GM12864 (cell line): ENCODE data around the gene AKR1C4.

Experiments
- DNase-seq: peaks from one replicate; pipeline ENCODE4 v3.0.0-alpha.2; 2011; ENCODE audit warnings: low read depth
- H3K4me3 ChIP-seq: 2 replicates; pipeline ENCODE4 v1.5.1; 2011; ENCODE audit warnings: mild to moderate bottlenecking, low read depth, low read length, control low read depth
- TF ChIP-seq, protein P1 (sequence below): IDR thresholded peaks from 2 replicates; pipeline ENCODE4 v1.5.1; 2011; ENCODE audit warnings: low read depth, mild to moderate bottlenecking, moderate library complexity, low read length, control low read depth, inconsistent platforms; ENCODE audit errors: missing control alignments

Gene AKR1C4

DNA sequence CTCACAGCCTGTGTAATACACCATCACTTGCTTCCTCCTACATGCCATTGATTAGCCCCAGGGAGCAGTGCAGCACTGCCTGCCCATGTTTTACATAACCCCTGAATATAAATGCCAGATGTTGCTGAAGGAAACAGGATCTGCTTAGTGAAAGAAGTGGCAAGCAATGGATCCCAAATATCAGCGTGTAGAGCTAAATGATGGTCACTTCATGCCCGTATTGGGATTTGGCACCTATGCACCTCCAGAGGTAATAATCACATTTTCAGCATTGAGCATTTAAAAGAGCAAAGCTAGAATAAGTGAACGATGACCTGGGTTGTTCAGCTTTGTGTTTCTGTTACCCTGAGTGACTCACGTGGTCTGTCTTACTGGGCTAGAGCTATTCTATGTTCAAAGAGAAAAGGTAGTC, at the start of gene AKR1C4:
Gene AKR1C4 (plus strand): TSS at position 136 of the 412 bp plus-strand sequence. CDS start 31 bp downstream, at position 167.
- H3K4me3 ChIP-seq: no peak within 1 kb of the TSS
- DNase-seq: no peak
- TF ChIP-seq, protein P1, sequence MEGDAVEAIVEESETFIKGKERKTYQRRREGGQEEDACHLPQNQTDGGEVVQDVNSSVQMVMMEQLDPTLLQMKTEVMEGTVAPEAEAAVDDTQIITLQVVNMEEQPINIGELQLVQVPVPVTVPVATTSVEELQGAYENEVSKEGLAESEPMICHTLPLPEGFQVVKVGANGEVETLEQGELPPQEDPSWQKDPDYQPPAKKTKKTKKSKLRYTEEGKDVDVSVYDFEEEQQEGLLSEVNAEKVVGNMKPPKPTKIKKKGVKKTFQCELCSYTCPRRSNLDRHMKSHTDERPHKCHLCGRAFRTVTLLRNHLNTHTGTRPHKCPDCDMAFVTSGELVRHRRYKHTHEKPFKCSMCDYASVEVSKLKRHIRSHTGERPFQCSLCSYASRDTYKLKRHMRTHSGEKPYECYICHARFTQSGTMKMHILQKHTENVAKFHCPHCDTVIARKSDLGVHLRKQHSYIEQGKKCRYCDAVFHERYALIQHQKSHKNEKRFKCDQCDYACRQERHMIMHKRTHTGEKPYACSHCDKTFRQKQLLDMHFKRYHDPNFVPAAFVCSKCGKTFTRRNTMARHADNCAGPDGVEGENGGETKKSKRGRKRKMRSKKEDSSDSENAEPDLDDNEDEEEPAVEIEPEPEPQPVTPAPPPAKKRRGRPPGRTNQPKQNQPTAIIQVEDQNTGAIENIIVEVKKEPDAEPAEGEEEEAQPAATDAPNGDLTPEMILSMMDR: no peak

DNA sequence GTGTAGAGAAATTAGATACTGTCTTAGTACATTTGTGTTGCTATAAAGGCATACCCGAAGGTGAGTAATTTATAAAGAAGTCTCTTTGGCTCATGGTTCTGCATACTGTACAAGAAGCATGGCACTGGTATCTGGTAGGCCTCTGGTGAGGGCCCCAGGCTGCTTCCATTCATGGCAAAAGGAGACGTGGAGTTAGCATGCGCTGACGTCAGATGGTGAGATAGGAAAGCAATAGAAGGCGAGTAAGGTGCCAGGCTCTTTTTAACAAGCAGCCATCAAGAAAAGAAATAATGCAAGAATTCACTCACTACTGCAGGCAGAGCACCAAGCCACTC, 49.8 kb upstream of the AKR1C4 start:
- TF ChIP-seq, protein P1: no peak
- DNase-seq: no peak
- H3K4me3 ChIP-seq: no peak overlapping the region

DNA sequence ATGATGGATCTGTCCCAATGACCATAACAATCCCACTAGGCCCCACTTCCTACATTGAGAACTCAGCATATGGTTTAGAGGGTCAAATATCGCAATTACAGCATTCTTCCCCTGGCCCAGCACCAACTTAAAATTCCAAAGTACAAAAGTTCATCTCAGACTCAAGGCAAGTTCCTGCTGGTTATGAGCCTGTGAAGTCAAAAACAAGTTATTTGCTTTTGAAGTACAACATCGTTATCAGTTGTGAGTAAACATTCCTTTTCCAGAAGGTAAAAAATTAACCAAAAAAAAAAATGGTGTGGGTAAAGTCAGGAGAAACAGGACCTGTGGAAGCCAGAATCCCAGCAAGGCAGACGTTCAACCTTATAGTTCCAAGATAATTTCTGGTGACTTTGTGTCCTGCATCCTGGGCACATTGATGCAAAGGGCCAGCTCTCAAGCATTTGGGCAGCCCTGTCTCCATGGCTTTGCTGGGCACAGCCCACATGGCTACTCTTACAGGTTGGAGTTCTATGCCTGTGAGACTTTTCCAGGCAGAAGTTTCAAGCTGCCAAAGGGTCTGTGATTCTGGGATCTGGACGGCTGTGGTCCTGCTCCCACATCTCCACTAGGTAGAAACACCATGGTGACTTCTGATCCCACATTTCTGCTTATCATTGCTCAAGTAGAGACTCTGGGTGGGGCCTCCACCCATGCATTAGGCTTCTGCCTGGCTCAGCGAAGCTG, 49.2 kb upstream of the AKR1C4 start:
- TF ChIP-seq, protein P1: no peak
- no peak overlapping the region for H3K4me3 ChIP-seq
- no peak for DNase-seq

DNA sequence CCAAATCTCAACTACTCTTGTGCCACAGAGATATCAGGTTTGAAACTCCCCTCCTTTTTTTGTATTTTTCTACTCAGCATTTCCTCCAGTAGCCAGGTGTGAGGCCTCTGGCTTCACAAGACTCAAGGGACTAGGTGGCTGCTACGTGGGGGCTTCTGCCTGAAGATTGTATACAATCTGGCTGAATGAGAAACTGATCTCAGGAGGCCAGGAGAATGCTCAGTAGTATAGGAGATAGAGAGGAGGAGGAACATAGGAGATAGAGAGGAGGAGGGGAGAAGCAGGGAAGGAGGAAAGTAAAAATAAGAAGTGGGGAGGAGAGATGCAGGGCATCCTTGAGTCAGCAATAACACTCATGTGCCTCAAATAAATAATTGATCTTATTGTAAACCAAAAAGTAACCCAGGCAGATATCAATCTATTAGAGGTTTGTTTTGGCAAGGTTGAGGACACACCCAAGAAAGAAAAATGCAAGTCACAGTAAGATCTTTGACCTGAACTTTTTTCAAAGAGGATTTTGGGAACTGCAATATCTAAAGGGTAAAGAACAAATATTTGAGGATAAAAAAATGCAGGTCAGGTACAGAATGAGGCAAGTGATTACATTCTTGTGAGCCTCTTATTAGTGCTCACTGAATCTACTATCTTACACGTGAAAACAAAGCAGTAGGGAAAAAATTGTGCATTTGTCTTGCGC, 48.5 kb upstream of the AKR1C4 start:
- H3K4me3 ChIP-seq: no peak overlapping the region
- no peak for DNase-seq
- TF ChIP-seq, protein P1: no peak

DNA sequence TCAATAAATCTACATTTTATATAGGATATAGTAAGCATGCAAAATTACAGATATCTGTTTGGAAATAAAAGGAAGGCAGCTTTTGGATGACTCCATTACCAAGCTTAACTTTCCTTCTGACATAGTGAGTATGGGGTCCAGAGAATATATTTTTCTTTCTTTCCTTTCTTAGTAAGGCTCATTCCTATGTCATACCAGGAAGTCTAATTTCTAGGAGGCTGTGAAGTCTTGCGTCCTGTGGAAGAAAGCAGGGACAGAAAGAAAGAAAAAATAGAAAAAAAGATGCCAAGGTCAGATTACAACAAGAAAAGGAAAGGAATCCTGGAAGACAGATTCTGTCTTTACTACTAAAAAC, 48.0 kb upstream of the AKR1C4 start:
- no peak overlapping the region for H3K4me3 ChIP-seq
- TF ChIP-seq, protein P1: no peak
- DNase-seq: no peak

DNA sequence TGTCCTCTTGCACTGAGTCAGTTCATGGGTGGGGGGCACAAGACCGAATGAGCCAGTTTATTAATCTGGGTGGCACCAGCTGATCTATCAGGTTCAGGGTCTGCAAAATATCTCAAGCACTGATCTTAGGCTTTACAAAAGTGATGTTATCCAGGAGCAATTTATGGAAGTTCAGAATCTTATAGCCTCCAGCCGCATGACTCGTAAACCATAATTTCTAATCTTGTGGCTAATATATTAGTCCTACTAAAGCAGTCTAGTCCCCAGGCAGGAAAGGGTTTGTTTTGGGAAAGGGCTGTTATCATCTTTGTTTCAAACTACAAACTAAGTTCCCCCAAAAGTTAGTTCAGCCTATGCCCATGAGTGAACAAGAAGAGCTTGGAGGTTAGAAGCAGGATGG, 45.6 kb upstream of the AKR1C4 start:
- DNase-seq: no peak
- TF ChIP-seq, protein P1: no peak
- no peak overlapping the region for H3K4me3 ChIP-seq

DNA sequence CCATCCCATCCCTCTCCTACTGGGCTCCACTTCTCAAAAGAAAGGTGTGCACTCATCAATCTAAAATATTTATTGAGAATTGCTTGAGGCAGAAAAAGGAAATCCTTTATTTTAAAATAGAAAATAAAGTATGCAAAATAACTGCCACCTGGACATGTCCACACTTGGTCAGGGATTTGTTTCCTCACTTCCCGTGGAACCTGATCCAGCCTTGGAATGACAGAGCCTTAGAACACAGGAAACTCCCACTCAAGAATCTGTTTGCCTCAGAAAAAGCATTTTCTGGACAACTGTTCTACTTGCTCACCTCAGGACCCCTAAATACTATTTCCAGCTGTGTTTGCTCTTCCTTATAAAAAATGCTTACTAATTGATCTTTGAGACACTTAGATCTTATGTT, 40.7 kb upstream of the AKR1C4 start:
- H3K4me3 ChIP-seq: no peak overlapping the region
- TF ChIP-seq, protein P1: no peak
- no peak for DNase-seq
